HepG2 (cell line): ENCODE results near the gene RAB11FIP2.

Experiments
- BCL6 ChIP-seq: IDR thresholded peaks from 2 replicates; pipeline ENCODE4 v1.6.1; 2016; ENCODE audit warnings: missing genetic modification reagents, missing compliant biosample characterization
- KDM4B ChIP-seq: sonication (generic); formaldehyde crosslinking; IDR thresholded peaks from 2 replicates; pipeline ENCODE4 v1.4.0; 2020; ENCODE audit warnings: missing genetic modification reagents
- MAFF ChIP-seq: IDR thresholded peaks from 2 replicates; pipeline ENCODE4 v1.6.1; 2011; ENCODE audit warnings: low read depth, low read length, improper control_type of control experiment
- REPIN1 ChIP-seq: sonication (generic); formaldehyde crosslinking; IDR thresholded peaks from 2 replicates; pipeline ENCODE4 v1.8.0; 2022; ENCODE audit warnings: missing genetic modification reagents, low read depth, mild to moderate bottlenecking, borderline replicate concordance
- SP1 ChIP-seq, 2 experiments: fragments of 450-650 bp in 1 of 2; sonication (generic) in 1 of 2; formaldehyde crosslinking in 1 of 2; IDR thresholded peaks; 2 replicates each; pipeline versions ENCODE4 v1.4.0 to v1.6.1; 2016 to 2020; ENCODE audit warnings: missing genetic modification reagents in 1 of 2
- SRSF9 ChIP-seq: fragments of 200-400 bp; formaldehyde crosslinking; IDR thresholded peaks from 2 replicates; pipeline ENCODE4 v1.6.1; 2018; ENCODE audit warnings: borderline replicate concordance, mild to moderate bottlenecking, low read depth, low read length; ENCODE audit not compliant: insufficient read depth, poor library complexity, severe bottlenecking
- TARDBP ChIP-seq: sonication (generic); formaldehyde crosslinking; IDR thresholded peaks from 2 replicates; pipeline ENCODE4 v1.8.0; 2022; ENCODE audit warnings: mild to moderate bottlenecking, missing genetic modification reagents
- YY1 ChIP-seq: IDR thresholded peaks from 2 replicates; pipeline ENCODE4 v1.6.1; 2011; ENCODE audit warnings: low read length, low read depth, moderate library complexity, mild to moderate bottlenecking; ENCODE audit not compliant: insufficient read depth, insufficient replicate concordance
- ZKSCAN1 ChIP-seq: fragments of 150-350 bp; IDR thresholded peaks from 2 replicates; pipeline ENCODE4 v1.6.1; 2014; ENCODE audit warnings: low read length
- ZNF337 ChIP-seq: sonication (generic); formaldehyde crosslinking; IDR thresholded peaks from 2 replicates; pipeline ENCODE4 v1.5.1; 2020; ENCODE audit warnings: missing genetic modification reagents, low read depth, mild to moderate bottlenecking, borderline replicate concordance
- TF ChIP-seq, protein P1 (sequence below): sonication (generic); formaldehyde crosslinking; IDR thresholded peaks from 2 replicates; pipeline ENCODE4 v1.8.1; 2022; ENCODE audit warnings: mild to moderate bottlenecking, missing genetic modification reagents
- TF ChIP-seq, protein P2 (sequence below): sonication (generic); formaldehyde crosslinking; IDR thresholded peaks from 2 replicates; pipeline ENCODE4 v1.4.0; 2020; ENCODE audit warnings: missing genetic modification reagents

DNA sequence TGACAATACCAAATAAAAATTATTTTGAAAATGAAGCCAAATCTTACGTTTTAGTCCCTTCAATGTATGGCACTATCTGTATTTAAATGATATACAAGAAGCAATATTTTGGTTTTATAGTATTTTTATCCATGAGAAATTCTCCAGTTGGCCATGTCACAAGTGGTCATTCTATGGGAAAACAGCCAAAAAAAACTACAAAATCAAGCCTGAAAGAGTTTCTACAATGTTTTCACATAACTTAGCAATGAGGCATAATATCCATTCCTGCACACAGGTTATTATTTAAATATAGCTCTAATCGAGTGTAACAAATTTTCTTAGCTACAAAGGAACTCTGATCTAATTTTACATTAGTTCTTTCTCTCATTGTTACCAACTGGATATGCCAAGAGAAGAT, 5.4 kb downstream of the RAB11FIP2 start:
- TF ChIP-seq REPIN1 (no peak), KDM4B (no peak), ZNF337 (no peak), BCL6 (CRISPR knock-in tag) (no peak), SRSF9 (no peak), TARDBP (CRISPR knock-in tag) (no peak), ZKSCAN1 (no peak), YY1 (no peak), SP1 (IDR thresholded peaks at IDR 0.05) (no peak), SP1 (CRISPR knock-in tag; IDR thresholded peaks at IDR 0.05) (no peak), MAFF (no peak)
- TF ChIP-seq, protein P1, sequence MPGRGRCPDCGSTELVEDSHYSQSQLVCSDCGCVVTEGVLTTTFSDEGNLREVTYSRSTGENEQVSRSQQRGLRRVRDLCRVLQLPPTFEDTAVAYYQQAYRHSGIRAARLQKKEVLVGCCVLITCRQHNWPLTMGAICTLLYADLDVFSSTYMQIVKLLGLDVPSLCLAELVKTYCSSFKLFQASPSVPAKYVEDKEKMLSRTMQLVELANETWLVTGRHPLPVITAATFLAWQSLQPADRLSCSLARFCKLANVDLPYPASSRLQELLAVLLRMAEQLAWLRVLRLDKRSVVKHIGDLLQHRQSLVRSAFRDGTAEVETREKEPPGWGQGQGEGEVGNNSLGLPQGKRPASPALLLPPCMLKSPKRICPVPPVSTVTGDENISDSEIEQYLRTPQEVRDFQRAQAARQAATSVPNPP, result no peak
- TF ChIP-seq, protein P2, sequence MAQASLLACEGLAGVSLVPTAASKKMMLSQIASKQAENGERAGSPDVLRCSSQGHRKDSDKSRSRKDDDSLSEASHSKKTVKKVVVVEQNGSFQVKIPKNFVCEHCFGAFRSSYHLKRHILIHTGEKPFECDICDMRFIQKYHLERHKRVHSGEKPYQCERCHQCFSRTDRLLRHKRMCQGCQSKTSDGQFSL (CRISPR knock-in tag), result no peak
